HepG2 (cell line): ENCODE data around the gene STK11. TPM values are rescaled to one million over a fixed set of nuclear protein-coding genes. Genes with fewer than 3 reads are reported as not detected.

Experiments
- AKAP8 ChIP-seq: sonication (generic); formaldehyde crosslinking; IDR thresholded peaks from 2 replicates; pipeline ENCODE4 v1.5.1; 2020; ENCODE audit warnings: mild to moderate bottlenecking, missing genetic modification reagents
- DNMT1 ChIP-seq: sonication (generic); formaldehyde crosslinking; IDR thresholded peaks from 2 replicates; pipeline ENCODE4 v1.5.1; 2020; ENCODE audit warnings: mild to moderate bottlenecking, missing genetic modification reagents
- ETS1 ChIP-seq: sonication (generic); formaldehyde crosslinking; IDR thresholded peaks from 2 replicates; pipeline ENCODE4 v1.4.0; 2020; ENCODE audit warnings: missing genetic modification reagents
- FOSL1 ChIP-seq: sonication (generic); formaldehyde crosslinking; IDR thresholded peaks from 2 replicates; pipeline ENCODE4 v1.9.0; 2021; ENCODE audit warnings: missing genetic modification reagents, borderline replicate concordance
- GATAD1 ChIP-seq: IDR thresholded peaks from 2 replicates; pipeline ENCODE4 v1.6.1; 2016; ENCODE audit warnings: missing genetic modification reagents, missing compliant biosample characterization
- GTF2F1 ChIP-seq: fragments of 150-350 bp; IDR thresholded peaks from 2 replicates; pipeline ENCODE4 v1.6.1; 2014; ENCODE audit warnings: low read length
- MAFK ChIP-seq, 2 experiments: IDR thresholded peaks in 1 of 2; conservative IDR thresholded peaks in 1 of 2; 2 replicates each; pipeline ENCODE4 v1.6.1; 2011; ENCODE audit warnings: improper control_type of control experiment in 2 of 2, low read length in 2 of 2
- MIER2 ChIP-seq: IDR thresholded peaks from 2 replicates; pipeline ENCODE4 v1.6.1; 2016; ENCODE audit warnings: missing biosample characterization, missing genetic modification reagents
- MYPOP ChIP-seq: sonication (generic); formaldehyde crosslinking; IDR thresholded peaks from 2 replicates; pipeline ENCODE4 v1.8.1; 2023; ENCODE audit warnings: mild to moderate bottlenecking, moderate library complexity, missing genetic modification reagents
- NR1H2 ChIP-seq: sonication (generic); formaldehyde crosslinking; IDR thresholded peaks from 2 replicates; pipeline ENCODE4 v1.8.1; 2022; ENCODE audit warnings: low read depth, missing genetic modification reagents, borderline replicate concordance
- NR2F2 ChIP-seq: IDR thresholded peaks from 2 replicates; pipeline ENCODE4 v1.6.1; 2012; ENCODE audit warnings: low read depth, inconsistent platforms, borderline replicate concordance
- ZBTB4 ChIP-seq: sonication (generic); formaldehyde crosslinking; IDR thresholded peaks from 2 replicates; pipeline ENCODE4 v1.4.0; 2020; ENCODE audit warnings: missing genetic modification reagents, mild to moderate bottlenecking, borderline replicate concordance
- ZGPAT ChIP-seq: IDR thresholded peaks from 2 replicates; pipeline ENCODE4 v1.6.1; 2016; ENCODE audit warnings: mild to moderate bottlenecking
- ZNF138 ChIP-seq: sonication (generic); formaldehyde crosslinking; IDR thresholded peaks from 2 replicates; pipeline ENCODE4 v1.5.0; 2020; ENCODE audit warnings: mild to moderate bottlenecking, low read depth, missing genetic modification reagents
- ZNF484 ChIP-seq: sonication (generic); formaldehyde crosslinking; IDR thresholded peaks from 2 replicates; pipeline ENCODE4 v1.5.1; 2020; ENCODE audit warnings: mild to moderate bottlenecking, low read depth, missing genetic modification reagents, borderline replicate concordance
- ZNF570 ChIP-seq: sonication (generic); formaldehyde crosslinking; IDR thresholded peaks from 2 replicates; pipeline ENCODE4 v1.4.0; 2020; ENCODE audit warnings: mild to moderate bottlenecking, missing genetic modification reagents, borderline replicate concordance
- ZNF687 ChIP-seq: sonication (generic); formaldehyde crosslinking; IDR thresholded peaks from 2 replicates; pipeline ENCODE4 v1.5.1; 2020; ENCODE audit warnings: mild to moderate bottlenecking, missing genetic modification reagents, moderate library complexity
- ZNF773 ChIP-seq: sonication (generic); formaldehyde crosslinking; IDR thresholded peaks from 2 replicates; pipeline ENCODE4 v1.4.0; 2020; ENCODE audit warnings: missing genetic modification reagents, borderline replicate concordance
- ZNF841 ChIP-seq: sonication (generic); formaldehyde crosslinking; IDR thresholded peaks from 2 replicates; pipeline ENCODE4 v1.8.1; 2023; ENCODE audit warnings: missing genetic modification reagents, borderline replicate concordance
- polyA plus RNA-seq, 8 experiments: library from polyadenylated mRNA; depleted of rRNA in 3 of 8; stranded (reverse) in 7 of 8; unstranded in 1 of 8; fragments of >200 nt; fragmentation: Illumina TruSeq in 4 of 8; extraction: Trizol in 4 of 8; gene quantifications; 2 replicates each; pipeline versions ENCODE4 v1.2.1 to v1.2.3, GENCODE V29; 2011 to 2016; ENCODE audit warnings: low read depth in 4 of 8, missing spikeins in 1 of 8, mixed read lengths in 1 of 8; ENCODE audit not compliant: insufficient read depth in 1 of 8
- total RNA-seq, 5 experiments: library from RNA; depleted of rRNA; stranded (reverse); fragments of >200 nt; fragmentation: Illumina TruSeq; extraction: Trizol; gene quantifications; 2 replicates each; pipeline ENCODE4 v1.2.3, GENCODE V29; 2016; ENCODE audit warnings: low read depth in 1 of 5

Gene STK11
- total and polyA plus RNA-seq, 2 of the 13 experiments (the other 11 are each of a cell fraction or from before 2014, with no cell fraction given) = 27.5 to 43.6 TPM

- no peak for TF ChIP-seq ZNF841 (CRISPR knock-in tag)
- TF ChIP-seq MIER2 (CRISPR knock-in tag) = 0 out of 2 replicates have a peak, but pooled peaks have one; percentile 7
- TF ChIP-seq NR1H2 (CRISPR knock-in tag) = no peak
- TF ChIP-seq ETS1 (CRISPR knock-in tag) = peak; percentile 81; the same call in 1 of the 2 replicates
- TF ChIP-seq FOSL1 (CRISPR knock-in tag) = no peak
- TF ChIP-seq ZNF138 = 0 out of 2 replicates have a peak, but pooled peaks have one; percentile 84
- no peak; the same call in none of the 2 replicates for TF ChIP-seq GATAD1 (CRISPR knock-in tag)
- TF ChIP-seq ZNF484 (CRISPR knock-in tag) = no peak
- TF ChIP-seq NR2F2 = no peak
- no peak for TF ChIP-seq MAFK (conservative IDR thresholded peaks at IDR 0.05 in 1 of 2, IDR thresholded peaks at IDR 0.05 in 1 of 2; ENCODE audit: low read length in 2 of 2)
- TF ChIP-seq DNMT1 (CRISPR knock-in tag) = 0 out of 2 replicates have a peak, but pooled peaks have one; percentile 17
- peak; percentile 50; the same call in 1 of the 2 replicates for TF ChIP-seq MYPOP
- no peak for TF ChIP-seq ZBTB4 (CRISPR knock-in tag)
- peak; percentile 48 for TF ChIP-seq ZNF687 (CRISPR knock-in tag)
- TF ChIP-seq GTF2F1 = peak; percentile 75; the same call in 1 of the 2 replicates
- peak; percentile 69; the same call in 1 of the 2 replicates for TF ChIP-seq ZNF773 (CRISPR knock-in tag)
- TF ChIP-seq AKAP8 = peak; percentile 92
- peak; percentile 29; the same call in 1 of the 2 replicates for TF ChIP-seq ZGPAT
- TF ChIP-seq ZNF570 (CRISPR knock-in tag) = no peak
Measured at GRCh38 chr19:1269065-1269477, 63.5 kb downstream of the STK11 start, which contains the start of gene CIRBP (continued).
